K562 (cell line): ENCODE measurements around the gene EVL. TPM values are rescaled to one million over a fixed set of nuclear protein-coding genes. Genes with fewer than 3 reads are reported as not detected.

Source experiments
- ATAC-seq: fragments of 200-7000 bp; cut with Tn5 transposase; 3 replicates; pipeline ENCODE4 v1.9.1; 2020; ENCODE audit warnings: moderate library complexity
- BruUV-seq: library from RNA; stranded (reverse); fragments of 400-500 nt; replicated peaks from 2 replicates; lab custom pipeline; 2021; lab: Mats Ljungman, UMichigan
- CTCF ChIA-PET: fragments of 300-600 bp; formaldehyde crosslinking; extraction: SDS; loops from one replicate; lab custom pipeline; 2021; ENCODE audit warnings: low intra/inter-chr PET ratio; lab: Yijun Ruan, JAX
- POLR2A ChIA-PET: fragments of 300-600, 350-650 bp; sonication (Branson Sonifier 250); formaldehyde crosslinking; extraction: SDS; loops from one replicate; lab custom pipeline; 2021; ENCODE audit warnings: antibody characterized with exemption, inconsistent platforms; lab: Yijun Ruan, JAX
- DNase-seq, 4 experiments: peaks; one replicate each; pipeline versions ENCODE4 v3.0.0 to v3.0.0-alpha.2; 2011 to 2018; ENCODE audit warnings: low spot score in 3 of 4, mixed read lengths in 3 of 4; ENCODE audit errors: extremely low read depth in 1 of 4
- FAIRE-seq: peaks from 2 replicates; lab custom pipeline; 2011; peaks lifted over from hg19 to GRCh38; lab: Jason Lieb, UNC
- H2AFZ ChIP-seq: 2 replicates; pipeline ENCODE4 v1.6.0; 2011; ENCODE audit warnings: low read depth, low read length, control low read depth, inconsistent platforms
- H3K27ac ChIP-seq: fragments of 200-600 bp; 3 replicates; pipeline ENCODE4 v1.8.0; 2011; ENCODE audit warnings: low read depth, mild to moderate bottlenecking, control low read depth, inconsistent platforms, low read length, moderate library complexity, mixed read lengths; ENCODE audit errors: extremely low read depth
- H3K27me3 ChIP-seq, 2 experiments: fragments of 300-600 bp in 1 of 2; 2 replicates in 1 of 2; 3 replicates in 1 of 2; pipeline versions ENCODE4 v1.6.0 to v1.8.0; 2011; ENCODE audit warnings: inconsistent platforms in 2 of 2, low read length in 2 of 2, mild to moderate bottlenecking in 1 of 2, mixed read lengths in 1 of 2, moderate library complexity in 1 of 2; ENCODE audit not compliant: control insufficient read depth in 2 of 2, insufficient read depth in 2 of 2
- H3K36me3 ChIP-seq: fragments of 300-600 bp; 3 replicates; pipeline ENCODE4 v1.8.0; 2011; ENCODE audit warnings: mild to moderate bottlenecking, low read length, inconsistent platforms; ENCODE audit not compliant: control insufficient read depth, insufficient read depth
- H3K4me1 ChIP-seq, 2 experiments: fragments of 200-600 bp in 1 of 2; replicated peaks in 1 of 2; 2 replicates in 1 of 2; 3 replicates in 1 of 2; pipeline versions ENCODE4 v1.5.1 to v1.8.0; 2011; ENCODE audit warnings: inconsistent platforms in 2 of 2, low read length in 2 of 2, mild to moderate bottlenecking in 1 of 2, mixed read lengths in 1 of 2, moderate library complexity in 1 of 2; ENCODE audit not compliant: control insufficient read depth in 2 of 2, insufficient read depth in 2 of 2
- H3K4me2 ChIP-seq: 2 replicates; pipeline ENCODE4 v1.6.1; 2011; ENCODE audit warnings: low read length, control low read depth, inconsistent platforms, mixed read lengths; ENCODE audit not compliant: insufficient read depth
- H3K4me3 ChIP-seq: fragments of 200-600 bp; sonication (generic), shearing (Covaris generic); 2 replicates; pipeline ENCODE4 v1.5.1; 2016; ENCODE audit warnings: control low read depth, inconsistent platforms
- H3K79me2 ChIP-seq: fragments of 200-600 bp; 3 replicates; pipeline ENCODE4 v1.8.0; 2011; ENCODE audit warnings: low read length, inconsistent platforms; ENCODE audit not compliant: control insufficient read depth, insufficient read depth
- H3K9ac ChIP-seq, 2 experiments: 2 replicates each; pipeline versions ENCODE4 v1.6.0 to v1.6.1; 2011; ENCODE audit warnings: low read depth in 2 of 2, low read length in 2 of 2, control low read depth in 1 of 2, inconsistent platforms in 1 of 2, mild to moderate bottlenecking in 1 of 2, mixed read lengths in 1 of 2; ENCODE audit not compliant: insufficient read depth in 1 of 2
- H3K9me1 ChIP-seq: one replicate; pipeline ENCODE4 v1.6.0; 2011; ENCODE audit warnings: inconsistent platforms, mild to moderate bottlenecking, low read length, moderate library complexity; ENCODE audit not compliant: control insufficient read depth, insufficient read depth
- H3K9me3 ChIP-seq: replicated peaks from 2 replicates; pipeline ENCODE4 v1.5.1; 2011; ENCODE audit warnings: low read depth, low read length, inconsistent platforms; ENCODE audit not compliant: control insufficient read depth, insufficient read depth
- H4K20me1 ChIP-seq: replicated peaks from 2 replicates; pipeline ENCODE4 v1.6.1; 2011; ENCODE audit warnings: low read length, inconsistent platforms, mixed read lengths; ENCODE audit not compliant: control insufficient read depth, insufficient read depth
- ERF ChIP-seq: fragments of 450-650 bp; formaldehyde crosslinking; IDR thresholded peaks from 2 replicates; pipeline ENCODE4 v1.4.0; 2020; ENCODE audit warnings: mild to moderate bottlenecking, mixed read lengths
- HDAC1 ChIP-seq, 2 experiments: fragments of 450-650 bp; IDR thresholded peaks; 2 replicates each; pipeline ENCODE4 v1.6.1; 2016 to 2017; ENCODE audit warnings: inconsistent platforms in 1 of 2, mild to moderate bottlenecking in 1 of 2, moderate library complexity in 1 of 2
- HDGF ChIP-seq: fragments of 450-650 bp; IDR thresholded peaks from 2 replicates; pipeline ENCODE4 v1.6.1; 2016
- MAFG ChIP-seq: fragments of 450-650 bp; conservative IDR thresholded peaks from 2 replicates; pipeline ENCODE4 v1.6.1; 2016; ENCODE audit warnings: missing genetic modification characterization, missing compliant biosample characterization
- MCM5 ChIP-seq: fragments of 450-650 bp; IDR thresholded peaks from 2 replicates; pipeline ENCODE4 v1.6.1; 2016; ENCODE audit warnings: low read depth
- MTF1 ChIP-seq: fragments of 250-450 bp; sonication (Bioruptor Pico); IDR thresholded peaks from 2 replicates; pipeline ENCODE4 v1.9.0; 2021; ENCODE audit warnings: moderate library complexity, mild to moderate bottlenecking, inconsistent platforms, borderline replicate concordance
- MYNN ChIP-seq, 2 experiments: sonication (generic); formaldehyde crosslinking in 1 of 2; IDR thresholded peaks; 2 replicates each; pipeline versions ENCODE4 v1.5.0 to v1.6.1; 2016 to 2020; ENCODE audit warnings: antibody characterized with exemption in 1 of 2, missing genetic modification reagents in 1 of 2
- NFIC ChIP-seq: fragments of 450-650 bp; IDR thresholded peaks from 2 replicates; pipeline ENCODE4 v1.6.1; 2017; ENCODE audit warnings: mild to moderate bottlenecking, inconsistent platforms
- PCBP1 ChIP-seq: fragments of 200-400 bp; formaldehyde crosslinking; IDR thresholded peaks from 2 replicates; pipeline ENCODE4 v1.6.1; 2018; ENCODE audit warnings: mild to moderate bottlenecking, low read depth, low read length; ENCODE audit not compliant: poor library complexity, severe bottlenecking
- SIN3B ChIP-seq: fragments of 450-650 bp; IDR thresholded peaks from 2 replicates; pipeline ENCODE4 v1.6.1; 2017; ENCODE audit warnings: low read depth, mild to moderate bottlenecking, moderate library complexity
- TGIF2 ChIP-seq: sonication (generic); formaldehyde crosslinking; IDR thresholded peaks from 2 replicates; pipeline ENCODE4 v1.8.1; 2022; ENCODE audit warnings: mild to moderate bottlenecking, missing genetic modification reagents, moderate library complexity
- USF2 ChIP-seq: sonication (generic); formaldehyde crosslinking; IDR thresholded peaks from 2 replicates; pipeline ENCODE4 v1.5.0; 2020; ENCODE audit warnings: missing genetic modification reagents
- ZEB2 ChIP-seq: fragments of 450-650 bp; IDR thresholded peaks from 2 replicates; pipeline ENCODE4 v1.6.1; 2016
- ZNF347 ChIP-seq: fragments of 450-650 bp; formaldehyde crosslinking; IDR thresholded peaks from 2 replicates; pipeline ENCODE4 v1.4.0; 2020; ENCODE audit warnings: low read depth, mild to moderate bottlenecking, moderate library complexity
- ZNF395 ChIP-seq: fragments of 200-800 bp; sonication (Bioruptor generic); IDR thresholded peaks from 2 replicates; pipeline ENCODE4 v1.6.1; 2017; ENCODE audit warnings: missing genetic modification characterization, missing compliant biosample characterization
- ZNF75A ChIP-seq: fragments of 450-650 bp; formaldehyde crosslinking; IDR thresholded peaks from 2 replicates; pipeline ENCODE4 v1.4.0; 2020; ENCODE audit warnings: mild to moderate bottlenecking
- ZNF77 ChIP-seq: fragments of 250-450 bp; sonication (Bioruptor Pico); IDR thresholded peaks from 2 replicates; pipeline ENCODE4 v1.5.0; 2020
- ZSCAN32 ChIP-seq: fragments of 450-650 bp; formaldehyde crosslinking; IDR thresholded peaks from 2 replicates; pipeline ENCODE4 v1.4.0; 2020; ENCODE audit warnings: mild to moderate bottlenecking, moderate library complexity
- WGBS: fragments of 100-300 bp; shearing (Covaris generic); methylation state at CpG from one replicate; pipeline ENCODE4 v1.1.6; 2016; ENCODE audit warnings: low coverage, mixed read lengths; ENCODE audit not compliant: insufficient coverage; ENCODE audit errors: missing lambda C conversion rate; 5-methylcytosine and 5-hydroxymethylcytosine counted together
- in situ Hi-C: fragments of 300-500 bp; cut with MboI; formaldehyde crosslinking; loops from 4 replicates; pipeline ENCODE4 v1.15.0; 2018; ENCODE audit warnings: inconsistent platforms, mixed read lengths
- intact Hi-C: fragments of 100-400 bp; cut with micrococcal nuclease; formaldehyde crosslinking; loops from 2 replicates; pipeline ENCODE4 v1.14.2; 2022
- polyA plus RNA-seq, 8 experiments: library from polyadenylated mRNA; depleted of rRNA in 4 of 8; stranded (reverse) in 5 of 8; unstranded in 3 of 8; fragments of >200 nt; fragmentation: Nextera tagmentation in 2 of 8; fragmentation: Illumina TruSeq in 1 of 8; extraction: Ambion mirVana in 2 of 8; extraction: Trizol in 1 of 8; gene quantifications; 2 replicates each; pipeline versions ENCODE4 v1.2.1 to v1.2.3, GENCODE V29; 2011 to 2014; ENCODE audit warnings: inconsistent platforms in 1 of 8, missing spikeins in 1 of 8
- total RNA-seq, 7 experiments: library from RNA; depleted of rRNA in 6 of 7; stranded (reverse); fragments of >200 nt in 6 of 7; fragmentation: Illumina TruSeq in 2 of 7; extraction: Trizol in 2 of 7; gene quantifications; 2 replicates each; pipeline versions ENCODE4 v1.2.1 to v1.2.3, GENCODE V29; 2011 to 2021; ENCODE audit warnings: low replicate concordance in 1 of 7
- TF ChIP-seq, protein P1 (sequence below): sonication (generic); formaldehyde crosslinking; IDR thresholded peaks from 2 replicates; pipeline ENCODE4 v1.8.0; 2022; ENCODE audit warnings: mild to moderate bottlenecking, low read depth, missing genetic modification reagents
- TF ChIP-seq, protein P2 (sequence below): IDR thresholded peaks from 2 replicates; pipeline ENCODE4 v1.6.1; 2012; ENCODE audit warnings: low read depth, low read length, improper control_type of control experiment, borderline replicate concordance

EVL gene
- total and polyA plus RNA-seq, 9 of the 15 experiments (the other 6 are each of a cell fraction or from before 2014, with no cell fraction given) = 2.9 to 43.4 (median 23.9) TPM

GRCh38 chr14:100076133-100076532, 10.9 kb downstream of the EVL start:
- H3K27me3 ChIP-seq = no peaks in the 10 kb centered on the region
- no peaks in the 10 kb centered on the region for H4K20me1 ChIP-seq
- no peaks in the 10 kb centered on the region for H3K9me3 ChIP-seq
- CTCF ChIA-PET = interaction anchor here (2.1 kb wide), 1 partner anchor 32 kb away, joined by 7 read pairs; no protein-coding TSS in a partner anchor
- no peak overlapping the region for H3K4me3 ChIP-seq
- peak overlapping the region; percentile 48 for H3K27ac ChIP-seq
- no peak overlapping the region for H3K4me2 ChIP-seq
- in situ Hi-C loops (no loop called here), intact Hi-C loops (loop anchor here (1.0 to 5.0 kb wide), 3 partner anchors 32 to 117 kb away; no protein-coding TSS in a partner anchor)
- POLR2A ChIA-PET = interaction anchor here (0.9 to 1.3 kb wide), 3 partner anchors 8 to 51 kb away, joined by 3 to 6 read pairs (median 4); partner anchors contain the start of gene EVL
- peak overlapping the region; percentile 73; the same call in 1 of the 2 replicates for H2AFZ ChIP-seq
- no peaks in the 10 kb centered on the region for H3K36me3 ChIP-seq
- FAIRE-seq (peak; percentile 93), ATAC-seq (peak; percentile 92), DNase-seq (peak; percentile 35 to 77 (median 48))
- peaks cover 31 to 44% of the 10 kb centered on the region in 2 experiments for H3K4me1 ChIP-seq
- no TSS peak for BruUV-seq
- H3K9me1 ChIP-seq = no peaks in the 10 kb centered on the region
- WGBS = 9% methylated on average over 5 of the region's 5 CpGs
- H3K9ac ChIP-seq = peak overlapping the region in 1 of 2 experiments; percentile 81; a peak in 1 of 4 replicates
- H3K79me2 ChIP-seq = peaks cover 29% of the 10 kb centered on the region; the same call in 2 of the 3 replicates
- TF ChIP-seq, protein P1, sequence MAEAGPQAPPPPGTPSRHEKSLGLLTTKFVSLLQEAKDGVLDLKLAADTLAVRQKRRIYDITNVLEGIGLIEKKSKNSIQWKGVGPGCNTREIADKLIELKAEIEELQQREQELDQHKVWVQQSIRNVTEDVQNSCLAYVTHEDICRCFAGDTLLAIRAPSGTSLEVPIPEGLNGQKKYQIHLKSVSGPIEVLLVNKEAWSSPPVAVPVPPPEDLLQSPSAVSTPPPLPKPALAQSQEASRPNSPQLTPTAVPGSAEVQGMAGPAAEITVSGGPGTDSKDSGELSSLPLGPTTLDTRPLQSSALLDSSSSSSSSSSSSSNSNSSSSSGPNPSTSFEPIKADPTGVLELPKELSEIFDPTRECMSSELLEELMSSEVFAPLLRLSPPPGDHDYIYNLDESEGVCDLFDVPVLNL = no peak
- no peak for TF ChIP-seq ZNF347 (CRISPR knock-in tag)
- no peak for TF ChIP-seq MTF1 (CRISPR knock-in tag)
- no peak for TF ChIP-seq HDAC1 (IDR thresholded peaks at IDR 0.05)
- TF ChIP-seq ZNF395 = no peak
- no peak for TF ChIP-seq MAFG (tag)
- TF ChIP-seq USF2 (CRISPR knock-in tag) = no peak
- no peak for TF ChIP-seq NFIC
- no peak for TF ChIP-seq TGIF2 (CRISPR knock-in tag)
- TF ChIP-seq HDGF = no peak
- TF ChIP-seq ZNF75A (CRISPR knock-in tag) = no peak
- TF ChIP-seq ZSCAN32 (CRISPR knock-in tag) = no peak
- no peak for TF ChIP-seq MYNN (IDR thresholded peaks at IDR 0.05)
- no peak for TF ChIP-seq MYNN (CRISPR knock-in tag; IDR thresholded peaks at IDR 0.05)
- TF ChIP-seq, protein P2, sequence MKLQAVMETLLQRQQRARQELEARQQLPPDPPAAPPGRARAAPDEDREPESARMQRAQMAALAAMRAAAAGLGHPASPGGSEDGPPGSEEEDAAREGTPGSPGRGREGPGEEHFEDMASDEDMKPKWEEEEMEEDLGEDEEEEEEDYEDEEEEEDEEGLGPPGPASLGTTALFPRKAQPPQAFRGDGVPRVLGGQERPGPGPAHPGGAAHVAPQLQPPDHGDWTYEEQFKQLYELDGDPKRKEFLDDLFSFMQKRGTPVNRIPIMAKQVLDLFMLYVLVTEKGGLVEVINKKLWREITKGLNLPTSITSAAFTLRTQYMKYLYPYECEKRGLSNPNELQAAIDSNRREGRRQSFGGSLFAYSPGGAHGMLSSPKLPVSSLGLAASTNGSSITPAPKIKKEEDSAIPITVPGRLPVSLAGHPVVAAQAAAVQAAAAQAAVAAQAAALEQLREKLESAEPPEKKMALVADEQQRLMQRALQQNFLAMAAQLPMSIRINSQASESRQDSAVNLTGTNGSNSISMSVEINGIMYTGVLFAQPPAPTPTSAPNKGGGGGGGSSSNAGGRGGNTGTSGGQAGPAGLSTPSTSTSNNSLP = no peak
- no peak for TF ChIP-seq MCM5
- TF ChIP-seq SIN3B = no peak
- TF ChIP-seq ZEB2 = no peak
- TF ChIP-seq PCBP1 = no peak
- no peak for TF ChIP-seq ERF (CRISPR knock-in tag)
- no peak for TF ChIP-seq ZNF77 (CRISPR knock-in tag)
